NCI-H446 (cell line): Measurements from ENCODE around the gene MRPL14.

Experiments used
- DNase-seq, 2 experiments: peaks; one replicate each; lab custom pipeline; 2025; lab: John Stamatoyannopoulos, UW

Gene MRPL14

DNA sequence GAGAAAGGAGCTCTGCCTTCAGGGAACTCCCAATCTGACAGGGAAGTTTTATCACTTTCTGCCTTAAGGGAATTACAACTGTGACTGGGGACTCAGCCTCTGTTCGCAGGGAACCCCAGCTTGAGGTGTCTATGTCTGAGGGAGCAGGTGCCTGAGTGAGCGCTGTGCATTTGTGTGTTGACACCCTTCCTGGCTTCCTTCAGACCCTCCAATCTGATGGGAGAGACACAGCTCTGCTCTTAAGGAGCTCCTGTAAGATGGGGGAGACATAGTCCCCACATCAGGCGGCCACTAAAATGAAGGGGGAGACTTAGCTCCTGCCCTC, 62.3 kb downstream of the MRPL14 start:
- no peak for DNase-seq

DNA sequence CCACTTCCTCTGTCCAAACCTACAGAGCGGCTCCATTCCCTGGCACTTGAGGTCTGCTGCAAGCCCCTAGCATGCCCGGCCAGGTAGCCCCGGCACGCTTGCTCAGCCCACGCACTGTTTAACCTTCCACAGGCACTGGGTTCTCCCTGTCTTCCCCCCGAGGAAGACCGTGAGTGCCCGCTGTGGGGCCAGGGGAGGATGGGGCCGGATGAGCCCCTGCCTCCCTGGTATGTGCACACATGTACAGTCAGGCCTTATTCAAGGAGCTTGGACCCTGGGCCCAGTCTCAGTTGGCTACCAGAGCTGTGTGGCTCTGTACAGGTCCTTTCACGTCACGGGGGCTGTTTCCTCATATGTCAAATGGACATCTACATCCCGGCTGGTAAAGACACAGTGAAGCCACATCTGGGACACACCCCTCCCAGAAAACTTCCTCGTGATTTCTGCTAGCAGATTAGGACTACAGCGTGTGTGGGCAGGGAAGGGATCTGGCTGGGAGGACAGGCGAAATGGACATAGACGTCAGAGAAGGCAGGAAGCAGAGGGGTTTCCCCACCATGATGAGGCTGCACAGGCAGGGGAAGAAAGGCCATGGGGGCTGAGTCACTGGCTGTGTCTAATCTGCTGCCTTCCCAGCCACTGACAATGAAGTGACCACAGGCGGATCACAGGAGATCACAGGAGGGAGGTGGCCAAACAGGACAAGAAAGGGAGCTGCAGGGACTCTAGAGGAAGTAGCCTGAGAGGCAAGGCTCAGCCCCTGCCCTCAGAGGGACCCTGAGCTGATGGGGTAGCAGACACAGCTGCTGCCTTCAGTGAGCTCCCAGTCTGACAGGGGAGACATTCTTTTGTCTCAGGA, 62.9 kb downstream of the MRPL14 start:
- no peak for DNase-seq

DNA sequence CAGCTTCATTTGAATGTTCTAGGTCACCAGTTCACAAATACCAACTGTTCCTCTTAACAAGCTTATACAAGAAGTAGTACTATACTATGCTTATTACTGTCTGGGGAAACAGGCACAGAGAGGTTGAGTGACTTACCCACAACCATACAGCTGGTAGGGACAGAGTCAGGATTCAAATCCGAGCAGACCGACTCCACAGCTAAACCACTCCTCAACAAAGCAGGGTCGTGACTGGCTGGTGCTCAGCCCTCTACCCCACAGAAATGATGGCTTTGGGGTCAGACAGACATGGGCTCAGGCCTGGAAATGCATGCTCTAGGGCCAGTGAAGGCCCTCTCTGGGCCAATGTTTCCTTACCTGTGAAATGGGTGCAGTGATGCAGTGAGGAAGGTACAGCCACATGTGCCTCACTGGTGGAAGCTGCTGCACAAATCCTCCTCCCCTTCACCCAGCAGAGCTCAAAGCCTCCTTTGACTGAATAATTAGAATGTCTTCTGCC, 63.6 kb downstream of the MRPL14 start:
- DNase-seq: no peak
